Activated T-helper 1 cell treated with anti-CD3 and anti-CD28 coated beads, Interleukin-2, amount 50 U/mL, for 16 hours (primary cell): ENCODE results near the gene ANKRD13D.
"Not testable (repeated sequence)": the region's sequence is repeated elsewhere in the genome, so short reads cannot be mapped to it uniquely, and the experiment has no call there.

ENCODE experiments used
- DNase-seq, 2 donors: peaks; one replicate each; pipeline ENCODE4 v3.0.0-alpha.2; 2020; ENCODE audit warnings: low read depth in 1 of 2, low spot score in 1 of 2

The ANKRD13D gene

DNA sequence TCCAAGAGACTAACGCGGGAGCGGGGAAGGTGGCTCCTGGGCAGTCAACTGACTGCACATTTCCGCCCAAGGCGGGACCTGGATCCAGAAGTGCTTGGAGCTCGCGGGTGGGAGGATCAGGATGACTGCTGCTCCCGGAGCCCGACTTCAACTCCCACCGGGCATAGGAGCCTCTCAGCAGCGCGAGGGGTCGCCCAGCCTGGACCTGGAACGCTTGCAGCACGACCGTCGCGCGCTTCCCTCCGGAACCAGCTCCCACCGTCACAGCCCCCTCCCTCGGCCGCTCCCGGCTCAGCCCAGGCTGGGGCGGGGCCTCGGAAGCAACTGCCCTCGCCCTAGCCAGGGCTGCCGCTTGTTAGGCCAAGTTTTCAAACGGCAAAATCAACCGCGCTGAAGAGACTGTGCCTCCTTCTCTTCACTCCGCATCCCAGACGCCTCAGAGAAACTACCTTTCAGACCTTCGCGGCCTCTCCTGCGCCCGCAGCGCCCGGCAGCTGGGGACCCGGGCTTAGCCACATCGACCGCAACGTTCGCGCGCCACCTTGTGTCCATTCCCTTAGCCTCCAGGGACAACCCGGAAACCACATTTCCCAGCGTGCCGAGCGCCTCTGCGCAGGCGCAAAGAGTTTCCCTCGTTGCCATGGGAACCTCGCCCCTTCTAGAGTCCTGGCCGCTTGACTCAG is 28.2 kb downstream of the ANKRD13D start:
- peak; percentile 96 to 98 for DNase-seq

GRCh38 chr11:67317888-67318555 is 28.9 kb downstream of the ANKRD13D start:
- DNase-seq: no peak

DNA sequence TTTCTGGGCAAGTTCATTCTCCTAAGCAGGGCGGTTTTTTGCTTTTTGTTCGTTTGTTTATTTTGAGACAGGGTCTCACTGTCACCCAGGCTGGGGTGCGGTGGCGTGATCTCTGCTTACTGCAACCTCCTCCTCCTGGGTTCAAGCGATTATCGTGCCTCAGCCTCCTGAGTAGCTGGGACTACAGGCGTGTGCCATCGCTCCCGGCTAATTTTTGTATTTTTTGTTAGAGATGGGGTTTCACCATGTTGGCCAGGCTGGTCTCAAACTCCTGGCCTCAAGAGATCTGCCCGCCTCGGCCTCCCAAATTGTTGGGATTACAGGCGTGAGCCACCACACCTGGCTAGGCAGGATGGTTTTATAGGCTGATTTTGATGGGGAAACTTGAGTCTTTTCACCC is 29.8 kb downstream of the ANKRD13D start:
- DNase-seq: not testable (repeated sequence)

GRCh38 chr11:67320011-67320410 is 30.9 kb downstream of the ANKRD13D start:
- no peak for DNase-seq

DNA sequence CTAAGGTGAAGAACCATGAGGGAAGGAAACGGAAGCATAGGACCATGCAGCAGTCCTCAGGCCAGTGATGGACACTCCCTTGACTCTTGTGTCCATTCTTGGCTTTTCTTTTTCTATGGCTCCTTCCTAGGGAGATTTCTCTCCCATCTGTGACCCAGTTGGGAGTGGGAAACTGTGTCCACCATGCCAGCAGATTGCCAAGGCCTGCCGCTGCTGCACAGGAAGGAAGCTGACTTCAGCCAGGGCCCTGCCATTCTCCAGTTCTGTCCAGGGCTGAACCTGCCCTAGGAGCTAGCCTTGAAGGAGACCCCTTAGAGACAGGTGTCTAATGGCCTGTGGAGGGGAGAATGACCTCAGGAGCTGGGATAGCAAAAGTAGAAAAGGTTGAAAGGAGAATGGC is 31.6 kb downstream of the ANKRD13D start:
- DNase-seq: no peak

DNA sequence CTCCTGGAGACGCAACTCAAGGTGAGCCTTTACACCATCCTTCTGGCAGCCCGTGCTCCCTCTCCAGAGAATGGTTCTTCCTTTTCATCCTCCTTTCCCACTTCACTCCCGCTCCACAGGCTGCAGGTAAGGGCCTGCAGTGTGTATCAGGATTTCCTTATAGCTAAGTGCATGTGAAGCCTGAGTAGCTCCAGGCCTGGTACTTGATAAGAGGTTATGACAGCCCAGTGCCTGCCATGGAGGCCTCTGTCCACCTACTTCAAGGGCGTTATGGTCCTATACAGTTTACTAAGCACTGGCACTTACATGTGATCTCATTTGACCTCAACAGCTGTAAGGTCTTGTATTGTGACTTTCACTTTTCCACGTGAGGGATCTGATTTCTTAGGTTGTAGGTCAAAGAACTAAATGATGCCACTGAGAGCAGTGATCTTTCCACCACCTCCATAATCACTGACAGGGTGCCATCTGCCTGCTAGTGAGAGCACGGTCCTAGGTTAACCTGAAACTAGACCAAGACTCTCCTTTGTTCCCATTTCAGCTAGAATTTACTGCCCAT is 32.3 kb downstream of the ANKRD13D start:
- no peak for DNase-seq

GRCh38 chr11:67322049-67322448 is 32.9 kb downstream of the ANKRD13D start:
- no peak for DNase-seq

DNA sequence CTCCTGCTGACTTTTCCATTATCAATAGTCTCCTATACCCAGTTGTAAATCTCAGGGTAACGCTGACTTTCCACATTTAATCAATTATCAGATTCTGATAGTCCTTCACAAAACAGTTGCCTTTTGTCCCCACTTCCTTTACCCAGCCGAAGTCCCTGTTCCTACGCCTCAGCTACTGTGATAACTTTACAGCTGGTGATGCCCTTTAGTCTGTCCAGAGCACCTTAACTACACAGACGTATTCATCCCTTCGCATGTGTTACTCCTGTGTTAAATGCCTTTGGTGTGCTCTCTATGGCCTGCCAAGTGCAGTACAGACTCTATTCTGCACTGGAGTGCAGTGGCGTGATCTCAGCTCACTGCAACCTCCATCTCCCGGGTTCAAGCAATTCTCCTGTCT is 34.4 kb downstream of the ANKRD13D start:
- no peak for DNase-seq

DNA sequence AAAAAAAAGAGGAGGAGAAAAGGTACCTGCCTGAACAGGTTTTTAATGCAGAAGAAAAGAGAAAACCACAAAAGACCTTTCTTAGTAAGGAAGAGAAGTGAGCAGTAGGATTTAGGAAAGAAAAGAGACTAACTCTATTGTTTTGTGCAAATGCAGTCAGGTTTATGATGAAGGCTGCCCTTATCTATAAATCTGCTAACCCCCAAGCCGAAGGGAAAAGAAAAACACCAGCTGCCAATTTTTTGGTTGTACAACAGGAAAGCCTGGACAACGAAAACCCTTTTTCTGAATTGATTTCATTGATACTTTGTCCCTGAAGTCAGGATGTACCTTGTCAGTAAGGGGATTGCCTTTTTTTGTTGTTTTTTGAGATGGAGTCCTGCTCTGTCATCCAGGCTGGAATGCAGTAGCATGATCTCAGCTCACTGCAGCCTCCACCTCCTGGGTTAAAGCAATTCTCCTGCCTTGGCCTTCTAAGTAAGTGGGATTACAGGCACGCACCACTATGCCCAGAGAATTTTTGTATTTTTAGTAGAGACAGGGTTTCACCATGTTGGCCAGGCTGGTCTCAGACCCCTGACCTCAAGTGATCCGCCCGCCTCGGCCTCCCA is 43.1 kb downstream of the ANKRD13D start:
- DNase-seq: no peak

DNA sequence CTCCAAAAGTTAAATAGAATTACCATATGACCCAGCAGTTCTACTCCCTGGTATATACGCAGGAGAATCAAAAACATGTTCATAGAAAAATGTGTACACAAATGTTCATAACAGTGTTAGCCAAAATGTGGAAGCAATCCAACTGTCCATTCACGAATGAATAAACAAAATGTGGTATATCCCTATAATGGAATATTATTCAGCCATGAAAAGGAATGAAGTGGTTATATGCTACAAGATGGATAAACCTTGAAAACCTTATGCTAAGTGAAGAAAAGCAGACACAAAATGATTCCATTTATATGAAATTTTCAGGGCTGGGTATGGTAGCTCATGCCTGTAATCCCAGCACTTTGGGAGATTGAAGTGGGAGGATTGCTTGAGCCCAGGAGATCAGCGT is 48.2 kb downstream of the ANKRD13D start:
- no peak for DNase-seq

- DNase-seq: no peak
Measured at GRCh38 chr11:67344264-67344663, 55.2 kb downstream of the ANKRD13D start.

DNA sequence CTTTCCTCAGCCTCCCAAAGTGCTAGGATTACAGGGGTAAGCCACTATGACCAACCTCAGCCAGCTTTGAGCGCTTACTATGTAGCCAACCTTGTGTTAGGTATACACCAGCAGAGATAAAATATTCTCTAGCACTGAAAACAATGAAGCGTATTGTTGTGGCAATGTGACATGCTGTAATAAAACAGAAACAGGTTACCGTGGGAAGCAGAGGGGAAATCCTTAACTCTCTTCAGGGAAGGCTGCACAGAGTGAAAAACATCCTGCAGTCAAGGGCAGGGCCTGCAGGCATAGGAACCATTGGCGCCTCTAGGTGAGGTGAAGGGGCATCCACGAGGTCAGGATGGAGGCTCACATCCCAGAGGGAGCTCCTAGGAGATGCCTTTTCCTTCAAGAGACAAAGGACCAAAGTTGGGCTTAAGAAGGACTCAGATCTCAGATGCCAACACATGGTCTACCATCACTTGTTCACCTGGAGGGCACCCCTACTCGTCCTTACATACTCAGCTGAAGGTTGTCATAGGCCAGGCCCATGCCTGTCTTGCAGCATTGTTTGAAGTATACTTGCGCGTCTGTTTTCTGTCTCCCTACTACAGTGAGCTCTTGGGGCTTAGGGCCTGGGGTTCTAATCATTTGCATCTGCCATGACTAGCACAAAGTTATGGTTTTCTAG is 56.3 kb downstream of the ANKRD13D start:
- DNase-seq: no peak

GRCh38 chr11:67345920-67346819 is 57.1 kb downstream of the ANKRD13D start:
- DNase-seq: no peak

DNA sequence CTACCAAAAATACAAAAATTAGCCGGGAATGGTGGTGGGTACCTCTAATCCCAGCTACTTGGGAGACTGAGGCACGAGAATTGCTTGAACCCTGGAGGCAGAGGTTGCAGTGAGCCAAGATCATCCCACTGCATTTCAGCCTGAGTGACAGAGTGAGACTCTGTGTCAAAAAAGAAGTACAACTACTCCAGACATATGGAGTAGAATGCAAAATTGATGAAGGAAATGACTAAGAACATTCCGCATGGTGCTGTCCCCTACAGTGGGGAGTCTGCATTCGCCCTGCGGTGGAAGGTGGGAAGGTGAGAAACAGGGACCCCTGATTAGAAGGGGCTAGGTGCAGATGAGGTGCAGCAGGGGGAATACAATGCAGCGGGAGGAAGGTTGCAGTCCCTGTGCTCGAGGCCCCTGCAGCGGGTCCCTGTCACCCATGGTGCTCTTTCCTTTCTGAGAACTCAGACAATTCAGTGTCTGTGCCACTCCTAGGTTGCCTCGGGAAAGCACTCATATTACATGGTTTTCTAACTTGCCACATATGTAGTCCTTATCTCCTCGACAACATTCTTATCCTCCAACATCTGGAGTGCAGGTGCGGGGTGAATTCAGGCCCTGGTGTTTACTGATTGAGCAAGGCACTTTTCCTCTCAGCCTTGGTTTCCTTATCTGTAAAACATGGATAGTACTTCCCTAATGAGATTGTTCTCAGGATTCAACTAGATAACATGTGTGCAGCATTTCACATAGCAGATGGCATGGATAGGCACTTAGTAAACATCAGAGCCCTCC is 59.1 kb downstream of the ANKRD13D start:
- no peak for DNase-seq

- DNase-seq: no peak
Measured at GRCh38 chr11:67349036-67349435, 59.9 kb downstream of the ANKRD13D start.

DNA sequence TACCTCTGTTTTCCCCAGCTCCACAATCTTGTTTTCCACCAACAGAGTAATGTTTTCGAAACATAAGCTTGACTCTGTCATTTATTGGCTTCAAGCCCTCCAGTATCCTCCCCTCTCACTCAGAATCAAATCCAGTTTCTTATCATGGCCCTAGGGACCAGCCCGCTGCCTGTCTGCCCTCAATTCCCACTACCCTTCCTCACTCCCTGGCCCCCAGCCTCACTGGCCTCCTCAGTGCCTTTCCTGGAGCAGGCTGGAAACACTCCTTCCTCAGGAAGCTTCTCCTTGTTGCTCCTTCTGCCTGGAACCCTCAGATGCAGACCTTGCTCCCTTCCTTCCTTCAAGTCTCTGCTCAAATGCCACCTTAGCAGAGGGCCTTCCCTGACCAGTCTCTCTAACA is 60.4 kb downstream of the ANKRD13D start:
- no peak for DNase-seq

DNA sequence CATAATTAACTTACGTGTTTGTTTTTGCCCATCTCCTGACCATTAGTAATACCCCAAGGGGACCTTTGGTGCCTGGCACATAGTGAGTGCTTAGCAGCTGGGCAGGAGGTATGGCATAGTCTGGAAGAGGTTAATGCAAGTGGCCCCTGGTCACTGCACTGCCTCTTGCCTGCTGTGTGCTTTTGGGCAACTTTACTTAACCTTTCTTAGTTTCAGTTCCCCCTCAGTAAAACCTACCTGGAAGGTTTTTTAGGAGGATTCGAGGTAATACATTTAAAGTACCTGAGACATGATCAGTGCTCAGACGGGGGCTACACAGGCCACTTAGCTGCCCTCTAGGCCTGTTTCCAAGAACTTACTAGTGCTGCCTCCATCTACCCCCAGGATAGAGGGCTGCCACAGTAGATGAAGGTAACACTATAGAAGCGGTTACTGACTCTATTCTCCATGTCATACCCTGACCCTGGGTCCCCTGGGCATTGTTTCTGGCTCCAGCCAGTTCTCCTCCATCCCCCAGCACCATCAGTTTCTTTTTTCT is 60.9 kb downstream of the ANKRD13D start:
- no peak for DNase-seq

DNA sequence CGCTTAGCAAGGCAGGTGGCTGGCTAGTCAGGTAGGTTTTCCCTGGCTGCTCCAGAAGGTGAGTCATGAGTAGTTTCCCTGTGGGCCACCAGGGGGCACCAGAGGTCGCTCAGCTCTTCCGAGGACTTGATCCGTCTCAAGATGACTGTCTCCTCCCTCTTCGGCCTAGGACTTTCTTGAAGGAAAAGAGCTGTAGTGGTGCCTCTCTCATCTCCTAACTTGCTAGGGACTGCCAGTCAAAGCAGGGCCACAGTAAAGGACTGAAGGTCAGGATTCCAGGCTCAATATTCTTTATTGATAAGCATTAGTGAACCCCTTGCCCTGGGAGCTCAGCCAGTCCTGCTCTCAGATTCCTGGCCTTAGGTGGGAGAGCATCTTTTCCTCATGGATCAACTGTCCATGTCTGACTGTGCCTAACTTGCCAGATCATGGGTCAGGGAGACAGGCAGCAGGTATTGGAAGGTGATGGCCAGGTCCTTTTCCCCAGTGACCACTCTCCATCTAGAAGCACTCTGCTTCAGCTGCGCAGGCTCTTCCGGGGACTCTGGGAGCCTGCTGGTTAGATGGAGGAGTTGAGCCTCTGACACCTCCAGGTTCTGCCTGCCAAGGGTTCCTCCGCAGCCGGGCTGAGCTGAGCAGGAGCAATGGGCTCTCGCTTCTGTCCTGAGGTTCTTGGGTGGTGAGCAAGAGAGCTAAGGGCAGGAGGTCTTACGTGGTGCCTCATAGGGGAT is 62.3 kb downstream of the ANKRD13D start:
- DNase-seq: peak; percentile 37 to 47
